Calu3 (cell line): ENCODE measurements around the gene SYT13. TPM values are rescaled to one million over a fixed set of nuclear protein-coding genes. Genes with fewer than 3 reads are reported as not detected.

Source experiments
- BruUV-seq: library from RNA; stranded (reverse); fragments of 400-500 nt; replicated peaks from 2 replicates; lab custom pipeline; 2021; lab: Mats Ljungman, UMichigan
- CTCF ChIA-PET: fragments of 300-600 bp; sonication (Branson Sonifier 250); formaldehyde crosslinking; loops from one replicate; lab custom pipeline; 2022; ENCODE audit warnings: antibody characterized with exemption; lab: Charles Lee
- DNase-seq: peaks from one replicate; pipeline ENCODE4 v3.0.0; 2022
- H3K27ac Mint-ChIP-seq: one replicate; pipeline ENCODE4 v1.8.0; 2022; ENCODE audit warnings: mixed read lengths; ENCODE audit not compliant: unreplicated experiment
- H3K27me3 Mint-ChIP-seq: one replicate; pipeline ENCODE4 v1.8.0; 2022; ENCODE audit warnings: mixed read lengths; ENCODE audit not compliant: unreplicated experiment
- H3K36me3 Mint-ChIP-seq: one replicate; pipeline ENCODE4 v1.8.0; 2022; ENCODE audit warnings: mild to moderate bottlenecking, moderate library complexity, mixed read lengths; ENCODE audit not compliant: insufficient read depth, unreplicated experiment
- H3K4me1 Mint-ChIP-seq: one replicate; pipeline ENCODE4 v1.8.0; 2022; ENCODE audit warnings: mild to moderate bottlenecking, low read depth, mixed read lengths; ENCODE audit not compliant: unreplicated experiment
- H3K4me3 Mint-ChIP-seq: one replicate; pipeline ENCODE4 v1.8.0; 2022; ENCODE audit warnings: mild to moderate bottlenecking, low read depth, moderate library complexity, mixed read lengths; ENCODE audit not compliant: unreplicated experiment
- H3K9me3 Mint-ChIP-seq: one replicate; pipeline ENCODE4 v1.8.0; 2022; ENCODE audit warnings: low read depth, mixed read lengths; ENCODE audit not compliant: unreplicated experiment
- CTCF ChIP-seq: fragments of 200-600 bp; IDR thresholded peaks from one replicate; pipeline ENCODE4 v1.8.0; 2022; ENCODE audit warnings: antibody characterized with exemption; ENCODE audit not compliant: unreplicated experiment
- intact Hi-C: fragments of 100-400 bp; cut with micrococcal nuclease; formaldehyde crosslinking; loops from one replicate; pipeline ENCODE4 v1.10.0; 2022; ENCODE audit not compliant: unreplicated experiment
- total RNA-seq: library from RNA; stranded (reverse); gene quantifications from 2 replicates; pipeline ENCODE4 v1.2.3, GENCODE V29; 2022

Gene SYT13
- total RNA-seq, 1 experiment from 2014 or later = 36.8 TPM

DNA sequence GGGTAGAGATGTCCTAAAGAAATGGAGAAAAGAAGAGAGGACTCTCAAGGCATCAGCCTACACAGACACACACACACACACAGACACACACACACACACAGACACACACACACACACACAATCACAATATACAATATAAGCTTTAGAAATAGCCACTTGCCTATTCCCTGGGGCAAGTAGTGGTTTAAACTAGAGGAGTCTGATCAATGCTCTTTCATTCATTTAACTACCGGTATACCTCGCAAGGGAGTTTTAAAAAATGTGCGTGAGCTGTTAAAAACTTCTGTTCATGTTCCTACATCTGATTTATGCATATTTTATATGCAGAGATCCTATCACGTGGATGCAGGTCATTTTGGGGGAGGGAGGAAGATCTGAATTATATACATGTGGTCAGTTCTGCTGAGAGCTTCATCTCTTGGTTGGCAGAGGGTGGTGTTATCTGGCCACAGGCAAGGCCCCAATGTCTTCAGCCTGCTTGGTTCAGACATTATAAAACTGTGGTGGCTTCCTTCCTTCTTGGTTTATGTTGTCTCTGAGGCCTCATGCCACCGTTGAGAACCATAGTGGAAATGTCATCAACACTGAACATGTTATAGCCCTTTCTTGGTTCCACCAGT, 56.6 kb downstream of the SYT13 start:
- TF ChIP-seq CTCF = no peak
- intact Hi-C loops = loop anchor here (10.0 kb wide), 1 partner anchor 115 kb away; no protein-coding TSS in a partner anchor
- no peak overlapping the region for H3K27ac Mint-ChIP-seq
- H3K36me3 Mint-ChIP-seq = no peaks in the 10 kb centered on the region
- H3K4me1 Mint-ChIP-seq = no peaks in the 10 kb centered on the region
- H3K4me3 Mint-ChIP-seq = no peak overlapping the region
- no TSS peak for BruUV-seq
- no peaks in the 10 kb centered on the region for H3K27me3 Mint-ChIP-seq
- no peak for DNase-seq
- no peaks in the 10 kb centered on the region for H3K9me3 Mint-ChIP-seq
- CTCF ChIA-PET = interaction anchor here (0.6 kb wide), 1 partner anchor 1323 kb away, joined by 3 read pairs; no protein-coding TSS in a partner anchor

- intact Hi-C loops = no loop called here
- H3K4me3 Mint-ChIP-seq = no peak overlapping the region
- no peak for DNase-seq
- BruUV-seq = no TSS peak
- no peak overlapping the region for H3K27ac Mint-ChIP-seq
- no peaks in the 10 kb centered on the region for H3K9me3 Mint-ChIP-seq
- CTCF ChIA-PET = interaction anchor here (1.0 kb wide), 1 partner anchor 32 kb away, joined by 3 read pairs; no protein-coding TSS in a partner anchor
- no peak for TF ChIP-seq CTCF
- no peaks in the 10 kb centered on the region for H3K27me3 Mint-ChIP-seq
- H3K36me3 Mint-ChIP-seq = no peaks in the 10 kb centered on the region
- H3K4me1 Mint-ChIP-seq = no peaks in the 10 kb centered on the region
Observed at GRCh38 chr11:45227836-45228235, 58.3 kb downstream of the SYT13 start.

DNA sequence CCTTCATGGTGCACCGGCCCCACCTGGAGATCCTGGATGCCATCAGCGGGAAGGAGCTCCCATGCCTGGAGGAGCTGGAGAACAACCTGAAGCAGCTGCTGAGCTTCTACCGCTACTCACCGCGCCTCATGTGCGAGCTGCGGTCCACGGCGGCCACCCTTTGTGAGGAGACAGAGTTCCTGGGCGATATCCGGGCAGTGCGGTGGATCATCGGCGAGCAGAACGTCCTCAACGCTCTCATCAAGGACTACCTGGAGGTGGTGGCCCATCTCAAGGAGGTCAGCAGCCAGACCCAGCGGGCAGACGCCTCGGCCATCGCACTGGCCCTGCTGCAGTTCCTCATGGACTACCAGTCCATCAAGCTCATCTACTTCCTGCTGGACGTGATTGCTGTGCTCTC, 59.2 kb downstream of the SYT13 start:
- H3K27ac Mint-ChIP-seq = no peak overlapping the region
- CTCF ChIA-PET = no interaction called here
- TF ChIP-seq CTCF = no peak
- H3K27me3 Mint-ChIP-seq = no peaks in the 10 kb centered on the region
- no peak for DNase-seq
- no peaks in the 10 kb centered on the region for H3K9me3 Mint-ChIP-seq
- BruUV-seq = no TSS peak
- H3K4me1 Mint-ChIP-seq = no peaks in the 10 kb centered on the region
- no peaks in the 10 kb centered on the region for H3K36me3 Mint-ChIP-seq
- intact Hi-C loops = no loop called here
- no peak overlapping the region for H3K4me3 Mint-ChIP-seq

- Mint-ChIP-seq H3K36me3 (no peaks in the 10 kb centered on the region), H3K4me1 (no peaks in the 10 kb centered on the region), H3K27ac (no peak overlapping the region), H3K4me3 (no peak overlapping the region), H3K27me3 (no peaks in the 10 kb centered on the region), H3K9me3 (no peaks in the 10 kb centered on the region)
- no peak for TF ChIP-seq CTCF
- CTCF ChIA-PET = no interaction called here
- no peak for DNase-seq
- BruUV-seq = no TSS peak
- intact Hi-C loops = no loop called here
Observed at GRCh38 chr11:45225961-45226871, 59.9 kb downstream of the SYT13 start.
